Heart left ventricle (tissue), 16 donors: ENCODE results near the gene SNAPC2. TPM values are rescaled to one million over a fixed set of nuclear protein-coding genes. Genes with fewer than 3 reads are reported as not detected.

Experiments used
- ATAC-seq, 4 donors: fragments of 200-7000 bp; cut with Tn5 transposase; one replicate each; pipeline ENCODE4 v1.9.1; 2020 to 2022; ENCODE audit warnings: moderate library complexity in 4 of 4, mild to moderate bottlenecking in 3 of 4, moderate number of reproducible peaks in 1 of 4
- DNase-seq, 5 donors: peaks; one replicate each; pipeline ENCODE4 v3.0.0-alpha.2; 2020
- H3K27ac ChIP-seq, 12 donors: fragments of 200-600 bp; sonication (generic) in 4 of 12; one replicate each; pipeline versions ENCODE4 v1.5.0 to v1.8.0; 2016 to 2022; ENCODE audit warnings: mild to moderate bottlenecking in 2 of 12
- H3K27me3 ChIP-seq, 9 donors: fragments of 200-600 bp; sonication (generic) in 2 of 9; one replicate each; pipeline versions ENCODE4 v1.5.1 to v1.8.0; 2016 to 2022; ENCODE audit warnings: mild to moderate bottlenecking in 3 of 9
- H3K36me3 ChIP-seq, 9 donors: fragments of 200-600 bp; sonication (generic) in 2 of 9; one replicate each; pipeline versions ENCODE4 v1.5.0 to v1.8.0; 2018 to 2022; ENCODE audit warnings: mild to moderate bottlenecking in 2 of 9
- H3K4me1 ChIP-seq, 12 donors: fragments of 200-600 bp; sonication (generic) in 4 of 12; one replicate each; pipeline versions ENCODE4 v1.5.0 to v1.8.0; 2016 to 2022; ENCODE audit warnings: mild to moderate bottlenecking in 3 of 12
- H3K4me3 ChIP-seq, 12 donors: fragments of 200-600 bp; sonication (generic) in 4 of 12; one replicate each; pipeline versions ENCODE4 v1.5.0 to v1.8.0; 2017 to 2022; ENCODE audit warnings: mild to moderate bottlenecking in 9 of 12, moderate library complexity in 4 of 12
- H3K9me3 ChIP-seq, 12 donors: fragments of 200-600 bp; sonication (generic) in 4 of 12; one replicate each; pipeline versions ENCODE4 v1.5.0 to v1.8.0; 2016 to 2022; ENCODE audit warnings: mild to moderate bottlenecking in 1 of 12
- POLR2A ChIP-seq, 2 donors: fragments of 450-650 bp; IDR thresholded peaks; one replicate each; pipeline ENCODE4 v1.6.1; 2017; ENCODE audit warnings: antibody characterized with exemption in 2 of 2, mild to moderate bottlenecking in 2 of 2, moderate library complexity in 2 of 2
- WGBS, 4 donors: extraction: QIAGEN DNeasy Blood & Tissue Kit in 2 of 4; methylation state at CpG; one replicate each; pipeline versions ENCODE4 v1.1.5 to v1.1.7; 2013 to 2018; 5-methylcytosine and 5-hydroxymethylcytosine counted together
- intact Hi-C, 10 donors: fragments of 100-400 bp; cut with DNase I; formaldehyde crosslinking; loops; one replicate each; pipeline versions ENCODE4 v1.11.1 to v1.14.2; 2022
- polyA plus RNA-seq, 2 donors: library from polyadenylated mRNA; stranded (reverse); fragments of 200-250 nt; gene quantifications; one replicate each; pipeline ENCODE4 v1.2.3, GENCODE V29; 2013
- total RNA-seq, 9 donors: library from RNA; depleted of rRNA in 2 of 9; stranded (reverse); fragments of >200 nt in 2 of 9; fragmentation: NEBNext Ultra II Directional in 3 of 9; extraction: Animal tissue kit (Norgen Biotek cat#: 25700) in 3 of 9; gene quantifications; one replicate each; pipeline versions ENCODE4 v1.1.0 to v1.2.4, GENCODE V29; 2016 to 2023
- TF ChIP-seq, protein P1 (sequence below), 12 donors: fragments of 200-600 bp; sonication (generic) in 4 of 12; IDR thresholded peaks; one replicate each; pipeline versions ENCODE4 v1.5.0 to v1.8.0; 2018 to 2022; ENCODE audit warnings: antibody characterized with exemption in 12 of 12, mild to moderate bottlenecking in 5 of 12
- donor health status: ischemic (EF 13 %, LVEDD 7.1; RV severe dilation, severe dysfunction).
- donor health status: healthy with polysubstance abuse.
- donor health status: DM: no; HTN: yes; CAD: no.
- donor health status: DM: no; HTN: no; CAD: no.
- donor health status: ischemic (EF 25% LVEDD 6.9; RV normal size, moderate dysfunction).
- donor health status: ischemic (EF 25% LVEDD 5.7; RV mildly dilated, moderate dysfunction).
- donor health status: healthy.
- donor health status: DM: yes; HTN: yes; CAD: no.
- donor health status: ischemic (EF 35%, LVEDD 5.7; RV mildly dilated, moderate dysfunction).
- donor health status: nonischemic (EF 11% LVEDD 7.7; RV severe dilation, severe dysfunction).
- donor health status: DM: yes; HTN: yes; CAD: no.
- donor health status: PGD.
- donor health status: ischemic (EF 29% LVEDD 5.4; RV normal size, mild dysfunction).
- donor health status: nonischemic (EF 23%, LVEDD 6.1; RV moderate dilation, normal function).

Gene SNAPC2
- total and polyA plus RNA-seq, 11 donors = 6.8 to 28.9 (median 10.4) TPM

DNA sequence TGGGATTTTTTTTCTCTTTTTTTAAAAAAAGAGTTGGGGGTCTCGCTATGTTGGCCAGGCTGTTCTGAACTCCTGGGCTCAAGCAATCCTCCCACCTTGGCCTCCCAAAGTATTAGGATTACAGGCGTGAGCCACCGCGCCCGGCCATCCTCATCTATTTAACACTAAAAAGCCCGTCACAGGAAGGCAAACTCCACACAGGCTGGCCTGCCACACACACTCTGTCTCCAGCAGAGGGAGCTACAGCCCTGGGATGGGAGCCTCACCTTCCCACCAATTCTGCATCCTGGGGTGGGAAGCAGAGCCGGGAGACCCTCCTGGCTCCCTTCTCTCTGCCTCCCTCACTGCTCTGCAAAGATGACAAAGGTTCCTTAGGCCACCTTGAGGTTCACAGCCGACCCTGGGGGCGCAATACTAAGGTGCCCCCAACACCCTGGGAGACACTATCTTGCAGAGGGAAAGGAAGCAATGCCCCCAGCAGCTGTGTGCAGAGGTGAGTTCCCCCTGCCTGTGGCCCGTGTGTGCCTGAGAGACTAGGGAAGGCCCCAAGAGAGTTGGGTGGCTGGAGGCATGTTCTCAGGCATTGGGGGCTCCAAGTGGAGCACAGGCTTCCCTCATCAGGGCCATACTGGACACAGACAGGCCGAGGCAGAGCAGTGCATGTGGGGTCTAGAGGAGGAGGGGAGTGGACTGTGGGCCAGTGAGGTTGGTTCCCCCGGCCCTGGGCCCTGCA, 50.7 kb downstream of the SNAPC2 start:
- Histone ChIP-seq H3K4me1 (peaks cover 0 to 30% (median 8%) of the 10 kb centered on the region in 12 donors), H3K9me3 (no peaks in the 10 kb centered on the region), H3K27ac (no peak overlapping the region), H3K4me3 (no peak overlapping the region), H3K36me3 (peaks cover 0 to 82% (median 52%) of the 10 kb centered on the region in 9 donors), H3K27me3 (no peaks in the 10 kb centered on the region)
- 66 to 79% (median 75%) methylated on average over 10 to 12 of the region's 12 CpGs for WGBS, 4 donors
- TF ChIP-seq, protein P1, sequence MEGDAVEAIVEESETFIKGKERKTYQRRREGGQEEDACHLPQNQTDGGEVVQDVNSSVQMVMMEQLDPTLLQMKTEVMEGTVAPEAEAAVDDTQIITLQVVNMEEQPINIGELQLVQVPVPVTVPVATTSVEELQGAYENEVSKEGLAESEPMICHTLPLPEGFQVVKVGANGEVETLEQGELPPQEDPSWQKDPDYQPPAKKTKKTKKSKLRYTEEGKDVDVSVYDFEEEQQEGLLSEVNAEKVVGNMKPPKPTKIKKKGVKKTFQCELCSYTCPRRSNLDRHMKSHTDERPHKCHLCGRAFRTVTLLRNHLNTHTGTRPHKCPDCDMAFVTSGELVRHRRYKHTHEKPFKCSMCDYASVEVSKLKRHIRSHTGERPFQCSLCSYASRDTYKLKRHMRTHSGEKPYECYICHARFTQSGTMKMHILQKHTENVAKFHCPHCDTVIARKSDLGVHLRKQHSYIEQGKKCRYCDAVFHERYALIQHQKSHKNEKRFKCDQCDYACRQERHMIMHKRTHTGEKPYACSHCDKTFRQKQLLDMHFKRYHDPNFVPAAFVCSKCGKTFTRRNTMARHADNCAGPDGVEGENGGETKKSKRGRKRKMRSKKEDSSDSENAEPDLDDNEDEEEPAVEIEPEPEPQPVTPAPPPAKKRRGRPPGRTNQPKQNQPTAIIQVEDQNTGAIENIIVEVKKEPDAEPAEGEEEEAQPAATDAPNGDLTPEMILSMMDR (IDR thresholded peaks at IDR 0.05) = peak; percentile 57 to 78 (median 66)
- no peak for TF ChIP-seq POLR2A (IDR thresholded peaks at IDR 0.05)
- DNase-seq = peak in 1 of 5 donors; percentile 48
- intact Hi-C loops = loop anchor here in 3 of 10 donors (2.0 to 10.0 kb wide), 3 partner anchors 32 to 284 kb away; no protein-coding TSS in a partner anchor
- no peak for ATAC-seq

DNA sequence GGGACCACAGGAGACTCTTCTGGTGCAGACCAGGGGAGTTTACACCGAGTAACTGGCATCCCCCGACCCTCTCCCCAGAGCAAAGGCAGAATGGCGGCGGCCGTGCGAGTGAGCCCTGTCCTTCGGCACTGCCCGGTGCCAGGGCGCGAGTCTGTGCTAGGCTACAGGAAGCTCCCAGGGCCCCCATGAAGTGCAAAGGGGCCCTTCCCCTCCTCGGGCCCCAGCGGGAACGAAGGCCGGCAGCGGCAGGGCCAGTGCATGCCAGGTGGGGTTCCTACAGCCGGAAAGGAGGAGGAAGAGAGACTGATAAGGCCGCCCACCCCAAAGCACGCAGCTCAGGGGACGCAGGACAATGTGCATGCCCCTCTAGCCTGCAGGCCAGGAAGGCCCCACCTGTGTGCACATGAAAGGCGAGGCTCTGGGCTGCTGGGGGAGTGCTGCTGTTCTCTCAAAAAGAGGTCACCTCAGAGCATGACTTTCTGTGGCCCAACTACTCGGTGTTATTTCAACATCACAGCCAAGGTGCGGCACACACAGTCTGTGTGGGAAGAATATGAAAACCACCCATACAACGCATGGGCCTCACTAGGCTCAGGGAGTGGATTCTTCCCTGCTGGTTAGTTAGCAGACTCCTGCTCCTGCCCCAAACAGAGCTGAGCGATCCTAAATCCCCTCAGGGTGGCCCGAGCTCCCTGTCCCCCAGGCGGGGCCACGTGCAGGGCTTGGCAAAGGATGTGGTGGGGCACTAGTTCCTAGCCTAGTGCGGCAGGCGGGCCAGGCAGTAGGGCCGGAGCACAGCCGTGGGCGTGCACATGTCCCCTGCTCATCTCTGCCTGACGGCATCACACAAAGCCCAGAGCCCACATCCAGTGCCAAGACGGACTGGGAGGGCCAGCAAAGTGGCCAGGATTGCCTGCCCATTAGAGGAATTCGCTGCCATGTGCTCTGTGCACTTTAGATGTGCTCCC, 51.7 kb downstream of the SNAPC2 start:
- no peak overlapping the region for H3K27ac ChIP-seq
- ATAC-seq (no peak), DNase-seq (peak in 1 of 5 donors; percentile 65)
- H3K9me3 ChIP-seq = no peaks in the 10 kb centered on the region
- H3K27me3 ChIP-seq = no peaks in the 10 kb centered on the region
- TF ChIP-seq, protein P1 (IDR thresholded peaks at IDR 0.05) = no peak
- TF ChIP-seq POLR2A (IDR thresholded peaks at IDR 0.05) = no peak
- H3K36me3 ChIP-seq = peaks cover 0 to 76% (median 44%) of the 10 kb centered on the region in 9 donors
- peaks cover 0 to 30% (median 8%) of the 10 kb centered on the region in 12 donors for H3K4me1 ChIP-seq
- intact Hi-C loops = loop anchor here in 3 of 10 donors (2.0 to 10.0 kb wide), 3 partner anchors 31 to 283 kb away; no protein-coding TSS in a partner anchor
- 79 to 88% (median 85%) methylated on average over 27 to 35 of the region's 35 CpGs for WGBS, 4 donors
- no peak overlapping the region for H3K4me3 ChIP-seq

Other genes starting within 250 kb of the SNAPC2 start
- 1 to 10 TPM in 1 of 9 donors, under 1 TPM in 5, not detected in 3; 0.16 to 1.4 (median 0.54) TPM for gene MCEMP1, start 243.2 kb upstream of the SNAPC2 start, total RNA-seq
- gene MCEMP1, start 243.2 kb upstream of the SNAPC2 start, polyA plus RNA-seq = 1 to 10 TPM in 1 of 2 donors, under 1 TPM in 1; 0.34 to 1.1 TPM
- gene TRAPPC5, start 239.5 kb upstream of the SNAPC2 start, total RNA-seq = 100 to 1,000 TPM in 4 of 9 donors, 10 to 100 TPM in 5; 65.9 to 124 (median 96.9) TPM
- 100 to 1,000 TPM in 1 of 2 donors, 10 to 100 TPM in 1; 60.1 to 170 TPM for gene TRAPPC5, start 239.5 kb upstream of the SNAPC2 start, polyA plus RNA-seq
- gene FCER2, start 218.2 kb upstream of the SNAPC2 start, total RNA-seq = 1 to 10 TPM in 1 of 9 donors, under 1 TPM in 2, not detected in 6; 0.23 to 1.5 (median 0.54) TPM
- gene FCER2, start 218.2 kb upstream of the SNAPC2 start, polyA plus RNA-seq = under 1 TPM; 0.06 to 0.15 TPM
- gene CLEC4G, start 188.2 kb upstream of the SNAPC2 start, total RNA-seq = 1 to 10 TPM in 4 of 9 donors, under 1 TPM in 4, not detected in 1; 0.29 to 6.4 (median 1.1) TPM
- gene CLEC4G, start 188.2 kb upstream of the SNAPC2 start, polyA plus RNA-seq = under 1 TPM; 0.22 to 0.38 TPM
- 10 to 100 TPM in 2 of 9 donors, 1 to 10 TPM in 7; 1.3 to 56.2 (median 5.4) TPM for gene CD209, start 172.8 kb upstream of the SNAPC2 start, total RNA-seq
- gene CD209, start 172.8 kb upstream of the SNAPC2 start, polyA plus RNA-seq = under 1 TPM; 0.53 to 0.75 TPM
- not detected for gene CLEC4M, start 157.1 kb upstream of the SNAPC2 start, total RNA-seq
- gene CLEC4M, start 157.1 kb upstream of the SNAPC2 start, polyA plus RNA-seq = not detected
- 10 to 100 TPM; 18.2 to 41.9 (median 22.1) TPM for gene EVI5L, start 90.1 kb upstream of the SNAPC2 start, total RNA-seq
- gene EVI5L, start 90.1 kb upstream of the SNAPC2 start, polyA plus RNA-seq = 10 to 100 TPM; 20.5 to 34.7 TPM
- under 1 TPM in 5 of 9 donors, not detected in 4; 0.07 to 0.27 (median 0.11) TPM for gene PRR36, start 45.9 kb upstream of the SNAPC2 start, total RNA-seq
- under 1 TPM; 0.01 to 0.04 TPM for gene PRR36, start 45.9 kb upstream of the SNAPC2 start, polyA plus RNA-seq
- 1 to 10 TPM in 4 of 9 donors, under 1 TPM in 5; 0.17 to 2.2 (median 1.00) TPM for gene LRRC8E, start 31.8 kb upstream of the SNAPC2 start, total RNA-seq
- gene LRRC8E, start 31.8 kb upstream of the SNAPC2 start, polyA plus RNA-seq = 1 to 10 TPM in 1 of 2 donors, under 1 TPM in 1; 0.27 to 2.6 TPM
- gene MAP2K7, start 16.5 kb upstream of the SNAPC2 start, total RNA-seq = 10 to 100 TPM; 11.6 to 26.6 (median 23.5) TPM
- 10 to 100 TPM; 22.2 to 35.5 TPM for gene MAP2K7, start 16.5 kb upstream of the SNAPC2 start, polyA plus RNA-seq
- gene TGFBR3L, start 5.5 kb upstream of the SNAPC2 start, total RNA-seq = 10 to 100 TPM in 2 of 9 donors, 1 to 10 TPM in 7; 3.6 to 41.2 (median 8.0) TPM
- gene TGFBR3L, start 5.5 kb upstream of the SNAPC2 start, polyA plus RNA-seq = 1 to 10 TPM in 1 of 2 donors, under 1 TPM in 1; 0.76 to 3.5 TPM
- 1 to 10 TPM in 2 of 9 donors, under 1 TPM in 5, not detected in 2; 0.21 to 3.3 (median 0.32) TPM for gene CTXN1, start 5.8 kb downstream of the SNAPC2 start, total RNA-seq
- under 1 TPM in 1 of 2 donors, not detected in 1; 0.87 TPM for gene CTXN1, start 5.8 kb downstream of the SNAPC2 start, polyA plus RNA-seq
- 10 to 100 TPM; 55.9 to 99.9 (median 70.6) TPM for gene TIMM44, start 23.3 kb downstream of the SNAPC2 start, total RNA-seq
- 100 to 1,000 TPM in 1 of 2 donors, 10 to 100 TPM in 1; 99.6 to 140 TPM for gene TIMM44, start 23.3 kb downstream of the SNAPC2 start, polyA plus RNA-seq
- gene ELAVL1, start 85.3 kb downstream of the SNAPC2 start, total RNA-seq = 10 to 100 TPM; 31.4 to 62.0 (median 53.4) TPM
- gene ELAVL1, start 85.3 kb downstream of the SNAPC2 start, polyA plus RNA-seq = 10 to 100 TPM in 1 of 2 donors, 1 to 10 TPM in 1; 9.8 to 38.9 TPM
- gene CCL25, start 132.4 kb downstream of the SNAPC2 start, total RNA-seq = not detected
- gene CCL25, start 132.4 kb downstream of the SNAPC2 start, polyA plus RNA-seq = not detected
- gene FBN3, start 229.3 kb downstream of the SNAPC2 start, total RNA-seq = under 1 TPM in 1 of 9 donors, not detected in 8; 0.32 TPM
- gene FBN3, start 229.3 kb downstream of the SNAPC2 start, polyA plus RNA-seq = not detected